PC-9 (cell line): ENCODE results near the gene RPRML. TPM values are rescaled to one million over a fixed set of nuclear protein-coding genes. Genes with fewer than 3 reads are reported as not detected.

Experiments used
- BruUV-seq: library from RNA; stranded (reverse); fragments of 400-500 nt; replicated peaks from 2 replicates; lab custom pipeline; 2021; lab: Mats Ljungman, UMichigan
- CTCF ChIA-PET: fragments of 300-600 bp; sonication (Branson Sonifier 250); formaldehyde crosslinking; loops from one replicate; lab custom pipeline; 2022; ENCODE audit warnings: antibody characterized with exemption; lab: Charles Lee
- POLR2A ChIA-PET: fragments of 300-600 bp; sonication (Branson Sonifier 250); formaldehyde crosslinking; loops from one replicate; lab custom pipeline; 2022; ENCODE audit warnings: antibody characterized with exemption; ENCODE audit not compliant: unreplicated experiment; lab: Charles Lee
- DNase-seq, 2 experiments: peaks; one replicate each; pipeline versions ENCODE4 v3.0.0 to v3.0.0-alpha.2; 2015 to 2022; ENCODE audit warnings: mixed read lengths in 1 of 2
- H2AFZ ChIP-seq: fragments of 200-600 bp; sonication (generic); 2 replicates; pipeline ENCODE4 v1.8.1; 2017; ENCODE audit warnings: antibody characterized with exemption
- H3F3A ChIP-seq: fragments of 200-600 bp; sonication (generic); 2 replicates; pipeline ENCODE4 v1.8.1; 2017; ENCODE audit warnings: antibody characterized with exemption, mild to moderate bottlenecking, low read depth; ENCODE audit not compliant: insufficient read depth
- H3K27ac ChIP-seq: fragments of 200-600 bp; sonication (generic); 2 replicates; pipeline ENCODE4 v1.6.1; 2016; ENCODE audit warnings: mixed run types
- H3K27me3 ChIP-seq: fragments of 200-600 bp; sonication (generic); 2 replicates; pipeline ENCODE4 v1.6.1; 2016; ENCODE audit warnings: low read depth, mixed run types; ENCODE audit not compliant: insufficient read depth
- H3K36me3 ChIP-seq: fragments of 200-600 bp; sonication (generic); 2 replicates; pipeline ENCODE4 v1.6.1; 2016; ENCODE audit warnings: low read depth, mixed run types
- H3K4me1 ChIP-seq: fragments of 200-600 bp; sonication (generic); replicated peaks from 2 replicates; pipeline ENCODE4 v1.6.1; 2016; ENCODE audit warnings: mixed run types; ENCODE audit not compliant: insufficient read depth
- H3K4me2 ChIP-seq: fragments of 200-600 bp; sonication (generic); 2 replicates; pipeline ENCODE4 v1.6.1; 2017; ENCODE audit warnings: mixed run types
- H3K4me3 ChIP-seq: fragments of 200-600 bp; sonication (generic); 2 replicates; pipeline ENCODE4 v1.6.1; 2016; ENCODE audit warnings: mixed run types
- H3K79me2 ChIP-seq: fragments of 200-600 bp; sonication (generic); 2 replicates; pipeline ENCODE4 v1.6.1; 2017; ENCODE audit warnings: low read depth, mixed run types
- H3K9me2 ChIP-seq: fragments of 200-600 bp; sonication (generic); 2 replicates; pipeline ENCODE4 v1.8.1; 2017; ENCODE audit warnings: mild to moderate bottlenecking; ENCODE audit not compliant: insufficient read depth
- H3K9me3 ChIP-seq: fragments of 200-600 bp; sonication (generic); 2 replicates; pipeline ENCODE4 v1.8.1; 2016; ENCODE audit warnings: low read depth; ENCODE audit not compliant: insufficient read depth
- H4K20me1 ChIP-seq: fragments of 200-600 bp; sonication (generic); 2 replicates; pipeline ENCODE4 v1.8.1; 2017; ENCODE audit not compliant: insufficient read depth
- EZH2 ChIP-seq: fragments of 200-600 bp; sonication (generic); IDR thresholded peaks from 2 replicates; pipeline ENCODE4 v1.8.0; 2017; ENCODE audit warnings: antibody characterized with exemption, low read depth
- intact Hi-C: fragments of 100-400 bp; cut with micrococcal nuclease; formaldehyde crosslinking; loops from one replicate; pipeline ENCODE4 v1.10.0; 2022; ENCODE audit not compliant: unreplicated experiment
- total RNA-seq: library from RNA; stranded (reverse); gene quantifications from 2 replicates; pipeline ENCODE4 v1.2.3, GENCODE V29; 2021
- TF ChIP-seq, protein P1 (sequence below): fragments of 200-600 bp; sonication (generic); conservative IDR thresholded peaks from 2 replicates; pipeline ENCODE4 v1.6.1; 2017; ENCODE audit warnings: mixed run types, antibody characterized with exemption, mild to moderate bottlenecking, moderate library complexity

RPRML gene
- total RNA-seq, 1 experiment from 2014 or later = not detected

- POLR2A ChIA-PET = no interaction called here
- intact Hi-C loops = no loop called here
- Histone ChIP-seq H3F3A (no peaks in the 10 kb centered on the region), H3K4me1 (no peaks in the 10 kb centered on the region), H3K36me3 (no peaks in the 10 kb centered on the region), H3K4me2 (no peak overlapping the region), H4K20me1 (0 out of 2 replicates have a peak, but pooled peaks cover 3% of the 10 kb centered on the region), H2AFZ (no peak overlapping the region), H3K9me2 (no peaks in the 10 kb centered on the region), H3K9me3 (no peaks in the 10 kb centered on the region), H3K27ac (no peak overlapping the region), H3K27me3 (peaks cover 21% of the 10 kb centered on the region), H3K79me2 (no peaks in the 10 kb centered on the region), H3K4me3 (no peak overlapping the region)
- no peak for DNase-seq
- CTCF ChIA-PET = no interaction called here
- no peak for TF ChIP-seq EZH2
- TF ChIP-seq, protein P1, sequence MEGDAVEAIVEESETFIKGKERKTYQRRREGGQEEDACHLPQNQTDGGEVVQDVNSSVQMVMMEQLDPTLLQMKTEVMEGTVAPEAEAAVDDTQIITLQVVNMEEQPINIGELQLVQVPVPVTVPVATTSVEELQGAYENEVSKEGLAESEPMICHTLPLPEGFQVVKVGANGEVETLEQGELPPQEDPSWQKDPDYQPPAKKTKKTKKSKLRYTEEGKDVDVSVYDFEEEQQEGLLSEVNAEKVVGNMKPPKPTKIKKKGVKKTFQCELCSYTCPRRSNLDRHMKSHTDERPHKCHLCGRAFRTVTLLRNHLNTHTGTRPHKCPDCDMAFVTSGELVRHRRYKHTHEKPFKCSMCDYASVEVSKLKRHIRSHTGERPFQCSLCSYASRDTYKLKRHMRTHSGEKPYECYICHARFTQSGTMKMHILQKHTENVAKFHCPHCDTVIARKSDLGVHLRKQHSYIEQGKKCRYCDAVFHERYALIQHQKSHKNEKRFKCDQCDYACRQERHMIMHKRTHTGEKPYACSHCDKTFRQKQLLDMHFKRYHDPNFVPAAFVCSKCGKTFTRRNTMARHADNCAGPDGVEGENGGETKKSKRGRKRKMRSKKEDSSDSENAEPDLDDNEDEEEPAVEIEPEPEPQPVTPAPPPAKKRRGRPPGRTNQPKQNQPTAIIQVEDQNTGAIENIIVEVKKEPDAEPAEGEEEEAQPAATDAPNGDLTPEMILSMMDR = no peak
- no TSS peak for BruUV-seq
Observed at GRCh38 chr17:46982577-46982976, 3.5 kb upstream of the RPRML start.

- TF ChIP-seq, protein P1 = no peak
- no peak for TF ChIP-seq EZH2
- Histone ChIP-seq H3K4me1 (peaks cover 10% of the 10 kb centered on the region; the same call in 1 of the 2 replicates), H3K9me2 (no peaks in the 10 kb centered on the region), H2AFZ (peak overlapping the region; percentile 62; the same call in 1 of the 2 replicates), H3K9me3 (no peaks in the 10 kb centered on the region), H3K4me2 (peak overlapping the region; percentile 82), H3K27ac (no peak overlapping the region), H3K4me3 (peak overlapping the region; percentile 53), H3F3A (no peaks in the 10 kb centered on the region), H4K20me1 (no peaks in the 10 kb centered on the region), H3K79me2 (no peaks in the 10 kb centered on the region), H3K36me3 (no peaks in the 10 kb centered on the region), H3K27me3 (peaks cover 31% of the 10 kb centered on the region)
- ChIA-PET POLR2A (no interaction called here), CTCF (no interaction called here)
- no peak for DNase-seq
- no TSS peak for BruUV-seq
- intact Hi-C loops = no loop called here
Observed at GRCh38 chr17:46978489-46979146, 435 bp downstream of the RPRML start.

GRCh38 chr17:46977750-46978488, 1.1 kb downstream of the RPRML start:
- H3K79me2 ChIP-seq = no peaks in the 10 kb centered on the region
- no peaks in the 10 kb centered on the region for H3K36me3 ChIP-seq
- H3K27me3 ChIP-seq = peaks cover 37% of the 10 kb centered on the region
- H3K9me2 ChIP-seq = no peaks in the 10 kb centered on the region
- no peak overlapping the region for H3K4me2 ChIP-seq
- no peak overlapping the region for H3K4me3 ChIP-seq
- ChIA-PET CTCF (no interaction called here), POLR2A (no interaction called here)
- BruUV-seq = no TSS peak
- no peak overlapping the region for H2AFZ ChIP-seq
- no peak overlapping the region for H3K27ac ChIP-seq
- no peaks in the 10 kb centered on the region for H3K9me3 ChIP-seq
- no peaks in the 10 kb centered on the region for H4K20me1 ChIP-seq
- H3K4me1 ChIP-seq = peaks cover 10% of the 10 kb centered on the region; the same call in 1 of the 2 replicates
- intact Hi-C loops = no loop called here
- TF ChIP-seq, protein P1 = no peak
- TF ChIP-seq EZH2 = no peak
- H3F3A ChIP-seq = no peaks in the 10 kb centered on the region
- no peak for DNase-seq
